ENCODE measurements around the gene TRPV6.

The TRPV6 gene

DNA sequence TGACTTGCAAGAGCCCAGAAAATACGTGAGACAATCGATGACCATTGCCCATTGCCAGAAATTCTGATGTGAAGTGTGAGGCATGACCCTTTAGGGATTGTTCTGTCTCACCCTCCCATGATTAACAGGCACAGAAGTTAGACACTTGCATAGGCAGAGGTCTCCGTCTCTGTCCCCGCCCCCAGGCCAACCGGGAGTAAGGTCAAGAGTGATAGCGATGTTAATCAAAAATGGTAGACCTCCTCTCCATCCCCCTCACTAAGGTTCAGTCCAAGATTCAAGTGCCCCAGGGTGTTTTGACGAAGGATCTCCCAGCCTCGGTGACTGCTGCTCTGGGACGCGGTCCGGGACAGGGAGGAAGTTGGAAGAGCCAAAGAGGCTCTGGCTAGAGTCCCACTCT, 22.7 kb upstream of the TRPV6 start:
- H3K9ac ChIP-seq (ENCODE audit: low read length): no peak overlapping the region
- no peaks in the 10 kb centered on the region for H3K9me3 ChIP-seq (replicated peaks; ENCODE audit: insufficient read depth, low read length)
- H3K36me3 ChIP-seq (replicated peaks; ENCODE audit: insufficient read depth, low read length): no peaks in the 10 kb centered on the region
- 0 out of 2 replicates have a peak, but pooled peaks cover 8% of the 10 kb centered on the region for H3K4me1 ChIP-seq (ENCODE audit: low read length)
- no peaks in the 10 kb centered on the region for H3K79me2 ChIP-seq (ENCODE audit: low read length)
- H3K27me3 ChIP-seq (replicated peaks; ENCODE audit: insufficient read depth, low read length): no peaks in the 10 kb centered on the region
- H3K4me2 ChIP-seq (ENCODE audit: low read depth, low read length): no peak overlapping the region
- no peak overlapping the region for H2AFZ ChIP-seq (ENCODE audit: low read length)
- H3K27ac ChIP-seq (ENCODE audit: low read length): no peak overlapping the region
- no peaks in the 10 kb centered on the region for H4K20me1 ChIP-seq (ENCODE audit: insufficient read depth, low read length)
- H3F3A ChIP-seq (ENCODE audit: insufficient read depth, low read length): no peaks in the 10 kb centered on the region
- TF ChIP-seq EZH2phosphoT487 (IDR thresholded peaks at IDR 0.05; ENCODE audit: low read length) (no peak), EZH2 (optimal IDR thresholded peaks at IDR 0.05; ENCODE audit: low read depth, low read length) (no peak)
- TF ChIP-seq, protein P1, sequence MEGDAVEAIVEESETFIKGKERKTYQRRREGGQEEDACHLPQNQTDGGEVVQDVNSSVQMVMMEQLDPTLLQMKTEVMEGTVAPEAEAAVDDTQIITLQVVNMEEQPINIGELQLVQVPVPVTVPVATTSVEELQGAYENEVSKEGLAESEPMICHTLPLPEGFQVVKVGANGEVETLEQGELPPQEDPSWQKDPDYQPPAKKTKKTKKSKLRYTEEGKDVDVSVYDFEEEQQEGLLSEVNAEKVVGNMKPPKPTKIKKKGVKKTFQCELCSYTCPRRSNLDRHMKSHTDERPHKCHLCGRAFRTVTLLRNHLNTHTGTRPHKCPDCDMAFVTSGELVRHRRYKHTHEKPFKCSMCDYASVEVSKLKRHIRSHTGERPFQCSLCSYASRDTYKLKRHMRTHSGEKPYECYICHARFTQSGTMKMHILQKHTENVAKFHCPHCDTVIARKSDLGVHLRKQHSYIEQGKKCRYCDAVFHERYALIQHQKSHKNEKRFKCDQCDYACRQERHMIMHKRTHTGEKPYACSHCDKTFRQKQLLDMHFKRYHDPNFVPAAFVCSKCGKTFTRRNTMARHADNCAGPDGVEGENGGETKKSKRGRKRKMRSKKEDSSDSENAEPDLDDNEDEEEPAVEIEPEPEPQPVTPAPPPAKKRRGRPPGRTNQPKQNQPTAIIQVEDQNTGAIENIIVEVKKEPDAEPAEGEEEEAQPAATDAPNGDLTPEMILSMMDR (IDR thresholded peaks at IDR 0.05; ENCODE audit: low read length): no peak
- H3K9me2 ChIP-seq (replicated peaks; ENCODE audit: insufficient read depth, low read length): no peaks in the 10 kb centered on the region
- no peak overlapping the region for H3K4me3 ChIP-seq (ENCODE audit: low read length)
- DNase-seq: no peak

GRCh38 chr7:142906643-142907042, 21.1 kb upstream of the TRPV6 start:
- no peak overlapping the region for H3K4me3 ChIP-seq (ENCODE audit: low read length)
- no peaks in the 10 kb centered on the region for H4K20me1 ChIP-seq (ENCODE audit: insufficient read depth, low read length)
- no peak overlapping the region for H3K9ac ChIP-seq (ENCODE audit: low read length)
- H3K9me3 ChIP-seq (replicated peaks; ENCODE audit: insufficient read depth, low read length): no peaks in the 10 kb centered on the region
- TF ChIP-seq EZH2phosphoT487 (IDR thresholded peaks at IDR 0.05; ENCODE audit: low read length) (no peak), EZH2 (optimal IDR thresholded peaks at IDR 0.05; ENCODE audit: low read depth, low read length) (no peak)
- TF ChIP-seq, protein P1 (IDR thresholded peaks at IDR 0.05; ENCODE audit: low read length): no peak
- H3K9me2 ChIP-seq (replicated peaks; ENCODE audit: insufficient read depth, low read length): no peaks in the 10 kb centered on the region
- H3K4me2 ChIP-seq (ENCODE audit: low read depth, low read length): no peak overlapping the region
- H3K79me2 ChIP-seq (ENCODE audit: low read length): no peaks in the 10 kb centered on the region
- H3K4me1 ChIP-seq (ENCODE audit: low read length): 0 out of 2 replicates have a peak, but pooled peaks cover 8% of the 10 kb centered on the region
- no peaks in the 10 kb centered on the region for H3F3A ChIP-seq (ENCODE audit: insufficient read depth, low read length)
- H2AFZ ChIP-seq (ENCODE audit: low read length): no peak overlapping the region
- H3K27me3 ChIP-seq (replicated peaks; ENCODE audit: insufficient read depth, low read length): no peaks in the 10 kb centered on the region
- DNase-seq: peak; percentile 74
- no peak overlapping the region for H3K27ac ChIP-seq (ENCODE audit: low read length)
- no peaks in the 10 kb centered on the region for H3K36me3 ChIP-seq (replicated peaks; ENCODE audit: insufficient read depth, low read length)

DNA sequence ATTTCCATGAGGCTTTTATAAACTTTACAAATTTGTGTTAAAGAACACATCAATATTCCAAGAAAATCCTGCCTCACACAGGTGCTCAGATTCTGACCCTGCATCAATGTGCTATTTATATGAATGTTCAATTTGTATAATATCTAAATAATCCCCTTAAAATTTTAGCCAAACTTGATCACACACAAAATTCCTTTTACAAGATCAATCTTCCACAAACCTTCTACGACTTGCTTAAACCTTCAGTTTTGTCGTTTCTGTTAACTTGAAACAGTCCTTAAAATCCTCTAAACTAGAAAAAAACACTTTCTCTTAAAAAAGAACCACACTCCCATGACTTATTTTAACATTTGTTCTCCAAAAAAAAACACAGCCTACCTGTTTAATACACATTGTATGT, 20.2 kb upstream of the TRPV6 start:
- H3K9me3 ChIP-seq (replicated peaks; ENCODE audit: insufficient read depth, low read length): no peaks in the 10 kb centered on the region
- TF ChIP-seq, protein P1 (IDR thresholded peaks at IDR 0.05; ENCODE audit: low read length): no peak
- TF ChIP-seq EZH2 (optimal IDR thresholded peaks at IDR 0.05; ENCODE audit: low read depth, low read length) (no peak), EZH2phosphoT487 (IDR thresholded peaks at IDR 0.05; ENCODE audit: low read length) (no peak)
- H2AFZ ChIP-seq (ENCODE audit: low read length): no peak overlapping the region

More for the DNA sequence above, 20.2 kb upstream of the TRPV6 start:
- H3K79me2 ChIP-seq (ENCODE audit: low read length): no peaks in the 10 kb centered on the region
- no peaks in the 10 kb centered on the region for H3F3A ChIP-seq (ENCODE audit: insufficient read depth, low read length)
- no peak overlapping the region for H3K4me2 ChIP-seq (ENCODE audit: low read depth, low read length)
- 0 out of 2 replicates have a peak, but pooled peaks cover 8% of the 10 kb centered on the region for H3K4me1 ChIP-seq (ENCODE audit: low read length)
- H4K20me1 ChIP-seq (ENCODE audit: insufficient read depth, low read length): no peaks in the 10 kb centered on the region
- no peaks in the 10 kb centered on the region for H3K36me3 ChIP-seq (replicated peaks; ENCODE audit: insufficient read depth, low read length)
- no peak overlapping the region for H3K4me3 ChIP-seq (ENCODE audit: low read length)
- no peaks in the 10 kb centered on the region for H3K27me3 ChIP-seq (replicated peaks; ENCODE audit: insufficient read depth, low read length)
- no peak overlapping the region for H3K27ac ChIP-seq (ENCODE audit: low read length)
- no peak overlapping the region for H3K9ac ChIP-seq (ENCODE audit: low read length)
- no peaks in the 10 kb centered on the region for H3K9me2 ChIP-seq (replicated peaks; ENCODE audit: insufficient read depth, low read length)
- no peak for DNase-seq
